ENCODE measurements around the gene TNIP2. TPM values are rescaled to one million over a fixed set of nuclear protein-coding genes. Genes with fewer than 3 reads are reported as not detected.

TNIP2 gene
- total and polyA plus RNA-seq, 2 of the 13 experiments (the other 11 are each of a cell fraction or from before 2014, with no cell fraction given): 25.6 to 38.0 TPM

DNA sequence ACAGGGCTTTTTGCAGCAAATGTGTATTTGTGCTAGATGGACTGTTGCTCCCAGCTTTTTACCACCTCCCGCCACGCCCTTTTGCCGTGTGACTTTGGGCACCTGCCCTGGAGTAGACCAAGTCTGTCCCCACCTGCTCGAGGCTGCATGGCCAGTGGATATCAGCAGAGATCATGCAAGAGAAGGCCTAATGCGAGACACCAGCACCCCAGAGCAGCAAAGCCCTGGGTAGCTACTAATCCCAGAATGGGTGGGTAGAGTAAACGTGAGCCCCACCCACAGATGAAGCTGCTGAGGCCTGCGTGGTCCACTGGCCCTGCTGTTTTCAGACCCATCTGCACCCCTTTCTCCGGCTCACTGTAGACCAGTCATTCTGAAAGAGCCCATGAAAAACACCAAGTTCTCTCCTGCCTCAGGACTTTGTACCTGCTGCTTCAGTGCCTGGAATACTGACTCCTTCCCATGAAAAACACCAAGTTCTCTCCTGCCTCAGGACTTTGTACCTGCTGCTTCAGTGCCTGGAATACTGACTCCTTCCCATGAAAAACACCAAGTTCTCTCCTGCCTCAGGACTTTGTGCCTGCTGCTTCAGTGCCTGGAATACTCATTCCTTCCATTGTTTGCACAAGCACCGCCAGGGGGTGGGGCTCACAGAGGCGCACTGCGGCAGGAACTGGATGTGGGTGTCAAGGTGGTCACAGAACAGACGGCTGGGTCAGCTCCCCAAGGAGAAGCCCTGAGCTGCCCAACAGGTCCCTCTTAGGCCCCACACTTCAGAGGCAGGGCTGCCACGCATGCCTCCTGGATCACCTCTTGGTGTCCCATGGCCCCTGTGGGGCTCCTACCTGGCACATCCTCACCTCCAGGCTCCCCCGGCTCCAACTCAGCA is 5.1 kb upstream of the TNIP2 start (continued):
- TF ChIP-seq, protein P1, sequence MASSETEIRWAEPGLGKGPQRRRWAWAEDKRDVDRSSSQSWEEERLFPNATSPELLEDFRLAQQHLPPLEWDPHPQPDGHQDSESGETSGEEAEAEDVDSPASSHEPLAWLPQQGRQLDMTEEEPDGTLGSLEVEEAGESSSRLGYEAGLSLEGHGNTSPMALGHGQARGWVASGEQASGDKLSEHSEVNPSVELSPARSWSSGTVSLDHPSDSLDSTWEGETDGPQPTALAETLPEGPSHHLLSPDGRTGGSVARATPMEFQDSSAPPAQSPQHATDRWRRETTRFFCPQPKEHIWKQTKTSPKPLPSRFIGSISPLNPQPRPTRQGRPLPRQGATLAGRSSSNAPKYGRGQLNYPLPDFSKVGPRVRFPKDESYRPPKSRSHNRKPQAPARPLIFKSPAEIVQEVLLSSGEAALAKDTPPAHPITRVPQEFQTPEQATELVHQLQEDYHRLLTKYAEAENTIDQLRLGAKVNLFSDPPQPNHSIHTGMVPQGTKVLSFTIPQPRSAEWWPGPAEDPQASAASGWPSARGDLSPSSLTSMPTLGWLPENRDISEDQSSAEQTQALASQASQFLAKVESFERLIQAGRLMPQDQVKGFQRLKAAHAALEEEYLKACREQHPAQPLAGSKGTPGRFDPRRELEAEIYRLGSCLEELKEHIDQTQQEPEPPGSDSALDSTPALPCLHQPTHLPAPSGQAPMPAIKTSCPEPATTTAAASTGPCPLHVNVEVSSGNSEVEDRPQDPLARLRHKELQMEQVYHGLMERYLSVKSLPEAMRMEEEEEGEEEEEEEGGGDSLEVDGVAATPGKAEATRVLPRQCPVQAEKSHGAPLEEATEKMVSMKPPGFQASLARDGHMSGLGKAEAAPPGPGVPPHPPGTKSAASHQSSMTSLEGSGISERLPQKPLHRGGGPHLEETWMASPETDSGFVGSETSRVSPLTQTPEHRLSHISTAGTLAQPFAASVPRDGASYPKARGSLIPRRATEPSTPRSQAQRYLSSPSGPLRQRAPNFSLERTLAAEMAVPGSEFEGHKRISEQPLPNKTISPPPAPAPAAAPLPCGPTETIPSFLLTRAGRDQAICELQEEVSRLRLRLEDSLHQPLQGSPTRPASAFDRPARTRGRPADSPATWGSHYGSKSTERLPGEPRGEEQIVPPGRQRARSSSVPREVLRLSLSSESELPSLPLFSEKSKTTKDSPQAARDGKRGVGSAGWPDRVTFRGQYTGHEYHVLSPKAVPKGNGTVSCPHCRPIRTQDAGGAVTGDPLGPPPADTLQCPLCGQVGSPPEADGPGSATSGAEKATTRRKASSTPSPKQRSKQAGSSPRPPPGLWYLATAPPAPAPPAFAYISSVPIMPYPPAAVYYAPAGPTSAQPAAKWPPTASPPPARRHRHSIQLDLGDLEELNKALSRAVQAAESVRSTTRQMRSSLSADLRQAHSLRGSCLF (CRISPR knock-in tag; IDR thresholded peaks at IDR 0.05; ENCODE audit: borderline replicate concordance): no peak
- TF ChIP-seq, protein P2, sequence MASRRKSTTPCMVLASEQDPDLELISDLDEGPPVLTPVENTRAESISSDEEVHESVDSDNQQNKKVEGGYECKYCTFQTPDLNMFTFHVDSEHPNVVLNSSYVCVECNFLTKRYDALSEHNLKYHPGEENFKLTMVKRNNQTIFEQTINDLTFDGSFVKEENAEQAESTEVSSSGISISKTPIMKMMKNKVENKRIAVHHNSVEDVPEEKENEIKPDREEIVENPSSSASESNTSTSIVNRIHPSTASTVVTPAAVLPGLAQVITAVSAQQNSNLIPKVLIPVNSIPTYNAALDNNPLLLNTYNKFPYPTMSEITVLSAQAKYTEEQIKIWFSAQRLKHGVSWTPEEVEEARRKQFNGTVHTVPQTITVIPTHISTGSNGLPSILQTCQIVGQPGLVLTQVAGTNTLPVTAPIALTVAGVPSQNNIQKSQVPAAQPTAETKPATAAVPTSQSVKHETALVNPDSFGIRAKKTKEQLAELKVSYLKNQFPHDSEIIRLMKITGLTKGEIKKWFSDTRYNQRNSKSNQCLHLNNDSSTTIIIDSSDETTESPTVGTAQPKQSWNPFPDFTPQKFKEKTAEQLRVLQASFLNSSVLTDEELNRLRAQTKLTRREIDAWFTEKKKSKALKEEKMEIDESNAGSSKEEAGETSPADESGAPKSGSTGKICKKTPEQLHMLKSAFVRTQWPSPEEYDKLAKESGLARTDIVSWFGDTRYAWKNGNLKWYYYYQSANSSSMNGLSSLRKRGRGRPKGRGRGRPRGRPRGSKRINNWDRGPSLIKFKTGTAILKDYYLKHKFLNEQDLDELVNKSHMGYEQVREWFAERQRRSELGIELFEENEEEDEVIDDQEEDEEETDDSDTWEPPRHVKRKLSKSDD (CRISPR knock-in tag; IDR thresholded peaks at IDR 0.05; ENCODE audit: low read depth): 0 out of 2 replicates have a peak, but pooled peaks have one; percentile 30
- no peak for TF ChIP-seq ZNF720 (CRISPR knock-in tag; IDR thresholded peaks at IDR 0.05)
- TF ChIP-seq, protein P3, sequence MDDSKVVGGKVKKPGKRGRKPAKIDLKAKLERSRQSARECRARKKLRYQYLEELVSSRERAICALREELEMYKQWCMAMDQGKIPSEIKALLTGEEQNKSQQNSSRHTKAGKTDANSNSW (CRISPR knock-in tag; IDR thresholded peaks at IDR 0.05; ENCODE audit: borderline replicate concordance): no peak
- no peak for TF ChIP-seq TBP (CRISPR knock-in tag; IDR thresholded peaks at IDR 0.05)
- no peak for TF ChIP-seq ZNF564 (CRISPR knock-in tag; IDR thresholded peaks at IDR 0.05)
- TF ChIP-seq ZNF562 (CRISPR knock-in tag; IDR thresholded peaks at IDR 0.05; ENCODE audit: borderline replicate concordance): no peak
- TF ChIP-seq, protein P4, sequence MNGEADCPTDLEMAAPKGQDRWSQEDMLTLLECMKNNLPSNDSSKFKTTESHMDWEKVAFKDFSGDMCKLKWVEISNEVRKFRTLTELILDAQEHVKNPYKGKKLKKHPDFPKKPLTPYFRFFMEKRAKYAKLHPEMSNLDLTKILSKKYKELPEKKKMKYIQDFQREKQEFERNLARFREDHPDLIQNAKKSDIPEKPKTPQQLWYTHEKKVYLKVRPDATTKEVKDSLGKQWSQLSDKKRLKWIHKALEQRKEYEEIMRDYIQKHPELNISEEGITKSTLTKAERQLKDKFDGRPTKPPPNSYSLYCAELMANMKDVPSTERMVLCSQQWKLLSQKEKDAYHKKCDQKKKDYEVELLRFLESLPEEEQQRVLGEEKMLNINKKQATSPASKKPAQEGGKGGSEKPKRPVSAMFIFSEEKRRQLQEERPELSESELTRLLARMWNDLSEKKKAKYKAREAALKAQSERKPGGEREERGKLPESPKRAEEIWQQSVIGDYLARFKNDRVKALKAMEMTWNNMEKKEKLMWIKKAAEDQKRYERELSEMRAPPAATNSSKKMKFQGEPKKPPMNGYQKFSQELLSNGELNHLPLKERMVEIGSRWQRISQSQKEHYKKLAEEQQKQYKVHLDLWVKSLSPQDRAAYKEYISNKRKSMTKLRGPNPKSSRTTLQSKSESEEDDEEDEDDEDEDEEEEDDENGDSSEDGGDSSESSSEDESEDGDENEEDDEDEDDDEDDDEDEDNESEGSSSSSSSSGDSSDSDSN (CRISPR knock-in tag; IDR thresholded peaks at IDR 0.05): 0 out of 2 replicates have a peak, but pooled peaks have one; percentile 34
- TF ChIP-seq MAFK (conservative IDR thresholded peaks at IDR 0.05 in 1 of 2, IDR thresholded peaks at IDR 0.05 in 1 of 2; ENCODE audit: low read length in 2 of 2): no peak
- no peak for TF ChIP-seq ZNF558 (CRISPR knock-in tag; IDR thresholded peaks at IDR 0.05; ENCODE audit: borderline replicate concordance)
- TF ChIP-seq PHF8 (CRISPR knock-in tag; IDR thresholded peaks at IDR 0.05): peak; percentile 52
- TF ChIP-seq DNMT1 (CRISPR knock-in tag; IDR thresholded peaks at IDR 0.05): no peak
- TF ChIP-seq ZNF501 (CRISPR knock-in tag; IDR thresholded peaks at IDR 0.05): no peak
- TF ChIP-seq, protein P5, sequence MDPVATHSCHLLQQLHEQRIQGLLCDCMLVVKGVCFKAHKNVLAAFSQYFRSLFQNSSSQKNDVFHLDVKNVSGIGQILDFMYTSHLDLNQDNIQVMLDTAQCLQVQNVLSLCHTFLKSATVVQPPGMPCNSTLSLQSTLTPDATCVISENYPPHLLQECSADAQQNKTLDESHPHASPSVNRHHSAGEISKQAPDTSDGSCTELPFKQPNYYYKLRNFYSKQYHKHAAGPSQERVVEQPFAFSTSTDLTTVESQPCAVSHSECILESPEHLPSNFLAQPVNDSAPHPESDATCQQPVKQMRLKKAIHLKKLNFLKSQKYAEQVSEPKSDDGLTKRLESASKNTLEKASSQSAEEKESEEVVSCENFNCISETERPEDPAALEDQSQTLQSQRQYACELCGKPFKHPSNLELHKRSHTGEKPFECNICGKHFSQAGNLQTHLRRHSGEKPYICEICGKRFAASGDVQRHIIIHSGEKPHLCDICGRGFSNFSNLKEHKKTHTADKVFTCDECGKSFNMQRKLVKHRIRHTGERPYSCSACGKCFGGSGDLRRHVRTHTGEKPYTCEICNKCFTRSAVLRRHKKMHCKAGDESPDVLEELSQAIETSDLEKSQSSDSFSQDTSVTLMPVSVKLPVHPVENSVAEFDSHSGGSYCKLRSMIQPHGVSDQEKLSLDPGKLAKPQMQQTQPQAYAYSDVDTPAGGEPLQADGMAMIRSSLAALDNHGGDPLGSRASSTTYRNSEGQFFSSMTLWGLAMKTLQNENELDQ (CRISPR knock-in tag; IDR thresholded peaks at IDR 0.05; ENCODE audit: borderline replicate concordance): no peak
- peak; percentile 50; the same call in 1 of the 2 replicates for TF ChIP-seq POLR2AphosphoS5 (IDR thresholded peaks at IDR 0.05; ENCODE audit: low read depth, low read length)
